ENCODE measurements around the gene RELT.
A peak's percentile ranks its signal among the peaks of the same experiment; 100 is the strongest.
"Not testable (repeated sequence)": the region's sequence is repeated elsewhere in the genome, so short reads cannot be mapped to it uniquely, and the experiment has no call there.

The RELT gene

DNA sequence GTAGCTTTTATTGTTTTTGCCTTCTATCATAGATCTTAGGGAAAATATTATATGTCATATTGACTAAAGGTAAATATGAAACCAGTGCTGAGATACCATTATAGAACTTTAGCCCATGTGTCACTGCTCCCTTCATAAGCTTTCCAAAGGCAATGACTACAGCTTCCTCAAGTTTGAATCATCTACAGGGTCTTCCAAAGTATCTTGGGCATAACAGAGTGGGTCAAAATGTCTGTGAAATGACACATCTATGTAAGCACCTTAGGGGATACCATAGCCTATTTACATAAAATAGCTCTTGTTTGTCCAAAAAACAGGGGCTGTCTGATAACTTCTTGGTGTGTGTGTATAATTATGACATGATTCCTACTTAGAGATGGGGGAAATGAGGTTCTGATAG lies 52.5 kb downstream of the RELT start:
- no peak for DNase-seq
- TF ChIP-seq, protein P1, sequence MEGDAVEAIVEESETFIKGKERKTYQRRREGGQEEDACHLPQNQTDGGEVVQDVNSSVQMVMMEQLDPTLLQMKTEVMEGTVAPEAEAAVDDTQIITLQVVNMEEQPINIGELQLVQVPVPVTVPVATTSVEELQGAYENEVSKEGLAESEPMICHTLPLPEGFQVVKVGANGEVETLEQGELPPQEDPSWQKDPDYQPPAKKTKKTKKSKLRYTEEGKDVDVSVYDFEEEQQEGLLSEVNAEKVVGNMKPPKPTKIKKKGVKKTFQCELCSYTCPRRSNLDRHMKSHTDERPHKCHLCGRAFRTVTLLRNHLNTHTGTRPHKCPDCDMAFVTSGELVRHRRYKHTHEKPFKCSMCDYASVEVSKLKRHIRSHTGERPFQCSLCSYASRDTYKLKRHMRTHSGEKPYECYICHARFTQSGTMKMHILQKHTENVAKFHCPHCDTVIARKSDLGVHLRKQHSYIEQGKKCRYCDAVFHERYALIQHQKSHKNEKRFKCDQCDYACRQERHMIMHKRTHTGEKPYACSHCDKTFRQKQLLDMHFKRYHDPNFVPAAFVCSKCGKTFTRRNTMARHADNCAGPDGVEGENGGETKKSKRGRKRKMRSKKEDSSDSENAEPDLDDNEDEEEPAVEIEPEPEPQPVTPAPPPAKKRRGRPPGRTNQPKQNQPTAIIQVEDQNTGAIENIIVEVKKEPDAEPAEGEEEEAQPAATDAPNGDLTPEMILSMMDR (IDR thresholded peaks at IDR 0.05; ENCODE audit: low read depth, low read length), result no peak
- H3K27me3 ChIP-seq (ENCODE audit: insufficient read depth, low read depth, severe bottlenecking), result no peaks in the 10 kb centered on the region
- no peak overlapping the region for H3K27ac ChIP-seq
- no peak overlapping the region for H3K4me3 ChIP-seq (ENCODE audit: low read depth, low read length)
- H3K36me3 ChIP-seq, result peaks cover 40% of the 10 kb centered on the region
- H3K9me3 ChIP-seq (ENCODE audit: severe bottlenecking), result no peaks in the 10 kb centered on the region

DNA sequence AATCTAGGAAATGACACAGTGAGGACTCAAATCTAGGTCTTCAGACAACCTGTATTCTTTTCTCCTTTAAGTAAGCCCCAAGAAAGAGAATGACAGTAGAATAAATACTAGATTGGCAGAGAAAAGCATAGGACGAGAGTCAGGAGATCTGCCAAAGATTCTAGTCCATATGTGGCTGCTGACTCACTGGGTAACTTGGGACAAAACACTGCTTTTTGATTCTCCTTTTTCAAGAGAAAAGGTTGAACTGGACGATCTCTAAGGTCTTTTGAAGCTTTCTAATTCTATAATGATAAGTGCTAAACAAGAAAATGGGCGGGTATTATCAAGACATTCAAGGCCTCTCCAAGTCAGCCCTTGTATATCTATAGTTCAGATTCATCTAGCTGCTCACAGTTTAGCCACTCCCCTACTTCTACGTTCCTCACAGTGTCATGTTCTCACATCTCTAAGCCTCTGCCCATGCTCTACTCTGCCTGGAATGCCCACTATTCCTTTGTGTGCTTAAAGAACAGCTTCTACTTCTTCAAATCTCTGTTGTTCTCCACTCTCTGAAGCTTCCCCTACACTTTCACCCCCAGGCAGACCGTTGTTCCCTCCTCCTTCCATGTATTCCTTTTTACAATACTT lies 53.0 kb downstream of the RELT start:
- H3K27me3 ChIP-seq (ENCODE audit: insufficient read depth, low read depth, severe bottlenecking), result no peaks in the 10 kb centered on the region
- no peak for DNase-seq
- peaks cover 40% of the 10 kb centered on the region for H3K36me3 ChIP-seq
- H3K27ac ChIP-seq, result no peak overlapping the region
- TF ChIP-seq, protein P1 (IDR thresholded peaks at IDR 0.05; ENCODE audit: low read depth, low read length), result no peak
- H3K9me3 ChIP-seq (ENCODE audit: severe bottlenecking), result no peaks in the 10 kb centered on the region
- H3K4me3 ChIP-seq (ENCODE audit: low read depth, low read length), result no peak overlapping the region

DNA sequence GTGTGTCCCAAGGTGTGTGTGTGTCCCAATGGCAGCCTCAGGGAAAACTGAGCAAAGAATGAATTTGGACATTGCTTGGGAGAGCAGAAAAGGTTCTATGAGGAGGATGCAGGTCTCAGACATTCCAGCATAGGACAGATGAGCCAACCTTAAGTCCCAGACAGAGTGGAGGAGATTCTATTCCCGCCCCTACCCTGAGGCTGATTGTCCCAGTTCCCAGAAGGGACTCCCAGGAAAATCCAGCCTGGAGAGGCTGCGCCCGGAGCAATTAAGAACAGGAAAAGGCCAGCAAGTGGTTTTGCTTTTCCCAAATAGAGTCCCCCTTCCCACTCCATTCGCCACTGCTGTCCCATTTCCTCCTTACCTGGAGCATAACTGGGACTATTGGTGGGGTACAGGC lies 54.1 kb downstream of the RELT start:
- H3K27ac ChIP-seq, result no peak overlapping the region
- no peak for DNase-seq
- H3K36me3 ChIP-seq, result peaks cover 30% of the 10 kb centered on the region
- no peak overlapping the region for H3K4me3 ChIP-seq (ENCODE audit: low read depth, low read length)
- no peaks in the 10 kb centered on the region for H3K9me3 ChIP-seq (ENCODE audit: severe bottlenecking)
- no peaks in the 10 kb centered on the region for H3K27me3 ChIP-seq (ENCODE audit: insufficient read depth, low read depth, severe bottlenecking)
- TF ChIP-seq, protein P1 (IDR thresholded peaks at IDR 0.05; ENCODE audit: low read depth, low read length), result no peak

DNA sequence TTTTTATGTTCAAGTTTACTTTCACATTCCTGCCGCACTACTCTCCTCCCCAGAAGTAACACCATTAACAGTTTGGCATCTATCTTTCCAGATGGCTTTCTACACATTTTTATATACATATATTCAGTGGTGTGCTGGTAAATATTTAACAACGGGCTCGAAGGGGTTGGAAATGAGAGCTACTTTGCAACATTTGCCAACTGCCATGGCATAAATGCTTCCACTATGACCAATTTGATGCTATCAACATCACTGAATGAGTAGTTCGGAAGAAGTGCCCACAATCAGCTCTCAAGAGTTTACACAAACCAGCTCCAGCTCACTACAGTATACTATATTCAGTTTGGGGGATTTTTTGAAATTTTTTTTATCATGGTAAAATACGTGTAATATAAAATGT lies 55.2 kb downstream of the RELT start:
- no peak for DNase-seq
- Histone ChIP-seq H3K27me3 (ENCODE audit: insufficient read depth, low read depth, severe bottlenecking) (no peaks in the 10 kb centered on the region), H3K4me3 (ENCODE audit: low read depth, low read length) (no peak overlapping the region), H3K9me3 (ENCODE audit: severe bottlenecking) (no peaks in the 10 kb centered on the region), H3K27ac (no peak overlapping the region), H3K36me3 (peaks cover 26% of the 10 kb centered on the region)
- TF ChIP-seq, protein P1 (IDR thresholded peaks at IDR 0.05; ENCODE audit: low read depth, low read length), result no peak

DNA sequence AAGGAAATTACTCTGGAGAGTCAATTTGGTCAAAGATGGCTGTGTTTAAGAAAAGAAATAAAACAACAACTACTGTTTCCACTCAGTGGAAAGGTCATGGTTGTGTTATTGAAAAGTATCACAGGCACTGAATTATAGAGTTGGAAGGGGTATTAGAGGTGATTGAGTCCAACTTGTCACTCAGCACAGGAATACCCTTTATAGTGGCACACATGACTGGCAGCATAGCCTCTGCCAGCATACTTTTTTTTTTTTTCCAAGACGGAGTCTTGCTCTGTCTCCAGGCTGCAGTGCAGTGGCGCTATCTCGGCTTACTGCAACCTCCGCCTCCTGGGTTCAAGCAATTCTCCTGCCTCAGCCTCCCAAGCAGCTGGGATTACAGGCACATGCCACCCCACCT lies 60.7 kb downstream of the RELT start:
- peak overlapping the region; percentile 41; the same call in 1 of the 2 replicates for H3K27ac ChIP-seq
- not testable (repeated sequence) for H3K36me3 ChIP-seq; H3K27me3 ChIP-seq (ENCODE audit: insufficient read depth, low read depth, severe bottlenecking); H3K4me3 ChIP-seq (ENCODE audit: low read depth, low read length); H3K9me3 ChIP-seq (ENCODE audit: severe bottlenecking); DNase-seq

DNA sequence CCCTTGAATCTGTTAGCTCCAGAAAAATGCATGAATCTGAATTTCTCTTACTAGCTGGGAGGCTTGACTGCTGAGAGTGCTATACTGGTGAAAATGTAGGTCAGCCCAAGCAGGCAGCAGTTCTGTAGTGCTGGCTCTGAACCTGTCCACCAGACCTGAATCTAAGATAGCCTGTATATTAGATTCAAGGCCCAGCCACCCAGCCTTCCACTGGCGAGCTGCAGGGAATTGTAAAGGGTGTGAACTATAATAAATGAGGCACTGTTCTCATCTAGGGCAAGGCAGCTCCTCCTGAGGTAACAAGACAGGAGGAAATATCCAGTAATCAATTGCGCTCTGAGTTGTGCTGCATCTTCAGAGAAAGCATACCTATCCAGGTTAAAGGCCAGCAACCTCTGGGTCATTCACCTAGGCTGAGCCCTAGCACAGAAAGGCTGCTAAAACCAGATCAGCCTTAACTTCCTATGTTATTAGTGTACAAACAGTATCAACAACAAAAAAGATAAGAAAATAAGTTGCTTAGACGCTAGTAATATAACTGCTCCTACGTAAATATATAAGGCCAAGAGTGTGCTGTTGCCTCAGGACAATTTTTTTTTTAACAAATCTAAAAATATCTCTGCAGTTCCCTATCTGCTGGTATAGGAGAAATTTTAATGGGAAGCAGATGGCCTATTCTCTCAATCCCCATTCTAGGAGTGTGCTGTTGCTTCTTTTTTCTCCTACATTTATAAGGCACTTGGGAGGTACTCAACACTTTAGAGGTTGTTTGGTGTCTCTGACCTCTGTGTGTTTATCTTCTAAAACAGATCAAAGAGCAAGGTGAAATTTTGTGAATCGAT lies 63.0 kb downstream of the RELT start:
- TF ChIP-seq, protein P1 (IDR thresholded peaks at IDR 0.05; ENCODE audit: low read depth, low read length), result no peak
- Histone ChIP-seq H3K27ac (0 out of 2 replicates have a peak overlapping the region, but pooled peaks have one; percentile 1), H3K4me3 (ENCODE audit: low read depth, low read length) (no peak overlapping the region), H3K36me3 (peaks cover 6% of the 10 kb centered on the region), H3K27me3 (ENCODE audit: insufficient read depth, low read depth, severe bottlenecking) (no peaks in the 10 kb centered on the region), H3K9me3 (ENCODE audit: severe bottlenecking) (no peaks in the 10 kb centered on the region)
- DNase-seq, result no peak

Data from WERI-Rb-1 (cell line).